Stomach (tissue), 4 donors: ENCODE results near the gene C19orf81.

ENCODE experiments used
- EP300 ChIP-seq: sonication (generic); formaldehyde crosslinking; IDR thresholded peaks from one replicate; pipeline ENCODE4 v1.6.1; 2017; ENCODE audit warnings: antibody characterized with exemption
- POLR2A ChIP-seq, 4 donors: fragments of 450-650 bp; IDR thresholded peaks; one replicate each; pipeline ENCODE4 v1.6.1; 2016; ENCODE audit warnings: antibody characterized with exemption in 4 of 4, control low read depth in 2 of 4, mild to moderate bottlenecking in 1 of 4, moderate library complexity in 1 of 4
- POLR2AphosphoS5 ChIP-seq, 3 donors: sonication (generic); formaldehyde crosslinking; IDR thresholded peaks; one replicate each; pipeline ENCODE4 v1.6.1; 2016; ENCODE audit warnings: antibody characterized with exemption in 3 of 3
- TF ChIP-seq, protein P1 (sequence below), 7 experiments: fragments of 450-650 bp in 4 of 7; fragments of 200-600 bp in 3 of 7; sonication (generic) in 3 of 7; IDR thresholded peaks; one replicate each; pipeline ENCODE4 v1.5.1; 2016 to 2019; ENCODE audit warnings: antibody characterized with exemption in 7 of 7, control low read depth in 2 of 7, mild to moderate bottlenecking in 1 of 7

DNA sequence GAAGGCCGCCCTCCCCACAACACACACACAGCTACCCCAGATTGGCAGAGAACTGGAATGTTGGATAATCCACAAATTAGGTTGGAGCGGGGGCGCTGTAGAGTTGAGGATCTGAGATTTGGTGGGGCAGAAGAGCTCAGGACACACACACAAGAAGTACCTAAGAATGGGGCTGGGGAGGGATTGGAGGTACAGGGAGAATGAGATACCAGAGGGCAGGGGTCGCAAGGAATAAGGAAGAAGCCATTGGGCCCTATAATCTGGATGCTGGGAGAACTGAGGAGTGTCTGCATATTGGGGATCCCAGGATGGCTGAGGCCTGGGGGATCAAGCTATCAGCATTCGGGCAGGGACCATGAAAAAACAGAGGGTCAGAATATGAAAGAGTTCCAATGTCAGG is 21.1 kb upstream of the C19orf81 start:
- TF ChIP-seq POLR2AphosphoS5 (IDR thresholded peaks at IDR 0.05) (no peak), POLR2A (IDR thresholded peaks at IDR 0.05) (no peak), EP300 (no peak)
- TF ChIP-seq, protein P1, sequence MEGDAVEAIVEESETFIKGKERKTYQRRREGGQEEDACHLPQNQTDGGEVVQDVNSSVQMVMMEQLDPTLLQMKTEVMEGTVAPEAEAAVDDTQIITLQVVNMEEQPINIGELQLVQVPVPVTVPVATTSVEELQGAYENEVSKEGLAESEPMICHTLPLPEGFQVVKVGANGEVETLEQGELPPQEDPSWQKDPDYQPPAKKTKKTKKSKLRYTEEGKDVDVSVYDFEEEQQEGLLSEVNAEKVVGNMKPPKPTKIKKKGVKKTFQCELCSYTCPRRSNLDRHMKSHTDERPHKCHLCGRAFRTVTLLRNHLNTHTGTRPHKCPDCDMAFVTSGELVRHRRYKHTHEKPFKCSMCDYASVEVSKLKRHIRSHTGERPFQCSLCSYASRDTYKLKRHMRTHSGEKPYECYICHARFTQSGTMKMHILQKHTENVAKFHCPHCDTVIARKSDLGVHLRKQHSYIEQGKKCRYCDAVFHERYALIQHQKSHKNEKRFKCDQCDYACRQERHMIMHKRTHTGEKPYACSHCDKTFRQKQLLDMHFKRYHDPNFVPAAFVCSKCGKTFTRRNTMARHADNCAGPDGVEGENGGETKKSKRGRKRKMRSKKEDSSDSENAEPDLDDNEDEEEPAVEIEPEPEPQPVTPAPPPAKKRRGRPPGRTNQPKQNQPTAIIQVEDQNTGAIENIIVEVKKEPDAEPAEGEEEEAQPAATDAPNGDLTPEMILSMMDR (IDR thresholded peaks at IDR 0.05): no peak
